NCI-H2081 treated with DMSO at 0.1 percent for 48 hours (cell line): ENCODE data around the gene DCLK1.
"Not testable (repeated sequence)": the region's sequence is repeated elsewhere in the genome, so short reads cannot be mapped to it uniquely, and the experiment has no call there.

Source experiments
- DNase-seq: peaks from one replicate; lab custom pipeline; 2025; lab: John Stamatoyannopoulos, UW

DCLK1 gene

DNA sequence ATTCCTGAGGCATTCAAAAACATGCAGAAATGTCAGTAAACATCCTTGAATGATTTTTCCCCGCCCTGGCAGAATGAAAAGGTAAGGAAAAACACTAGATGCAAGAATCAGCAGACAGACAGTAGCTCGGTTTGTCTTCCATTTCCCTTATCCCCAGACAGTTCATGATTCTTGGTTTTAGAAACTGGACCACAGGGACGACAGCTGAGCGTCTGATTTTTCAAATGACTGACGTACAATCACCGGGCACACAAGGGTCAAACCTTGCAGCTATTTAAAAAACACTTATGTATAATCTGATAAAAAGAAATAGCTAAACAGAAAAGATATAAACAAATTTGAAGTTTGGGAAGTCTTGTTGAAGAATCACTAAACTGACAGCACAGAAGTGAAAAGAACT, 47.1 kb downstream of the DCLK1 start:
- no peak for DNase-seq

DNA sequence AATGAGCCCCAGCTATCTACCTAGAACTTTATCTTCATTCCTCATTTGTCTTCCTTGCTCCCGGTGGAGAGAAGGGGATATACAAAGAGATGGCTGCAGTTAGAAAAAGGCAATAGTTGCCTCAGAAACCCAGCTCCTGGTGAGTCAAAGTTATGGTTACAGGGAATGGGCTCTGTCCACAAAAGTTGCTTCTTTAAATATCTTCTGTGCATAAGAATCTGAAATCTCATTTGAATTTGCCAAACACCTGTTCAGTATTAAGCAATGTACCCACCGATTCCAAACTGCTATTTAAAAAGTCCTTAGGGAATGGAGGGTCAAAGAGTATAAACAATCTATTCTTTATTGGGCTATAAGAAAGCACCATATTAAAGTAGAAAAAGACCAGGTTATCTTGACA, 48.4 kb downstream of the DCLK1 start:
- DNase-seq, result no peak

DNA sequence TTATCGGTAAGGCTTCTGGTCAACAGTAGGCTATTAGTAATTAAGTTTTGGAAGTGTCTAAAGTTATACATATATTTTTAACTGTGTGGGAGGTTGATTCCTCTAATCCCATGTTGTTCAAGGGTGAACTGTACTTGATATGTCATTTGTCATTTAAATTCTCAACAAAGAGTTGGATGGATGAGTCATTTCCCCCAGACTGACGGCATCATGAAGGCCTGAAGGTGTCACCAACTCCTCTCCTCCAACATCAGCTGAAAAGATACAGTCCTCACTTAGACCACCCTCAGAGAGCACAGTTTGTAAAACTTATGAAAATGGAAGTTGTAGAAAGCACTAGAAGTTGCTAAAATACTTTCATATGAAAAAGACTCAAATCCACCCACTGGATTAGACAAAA, 48.8 kb downstream of the DCLK1 start:
- no peak for DNase-seq

DNA sequence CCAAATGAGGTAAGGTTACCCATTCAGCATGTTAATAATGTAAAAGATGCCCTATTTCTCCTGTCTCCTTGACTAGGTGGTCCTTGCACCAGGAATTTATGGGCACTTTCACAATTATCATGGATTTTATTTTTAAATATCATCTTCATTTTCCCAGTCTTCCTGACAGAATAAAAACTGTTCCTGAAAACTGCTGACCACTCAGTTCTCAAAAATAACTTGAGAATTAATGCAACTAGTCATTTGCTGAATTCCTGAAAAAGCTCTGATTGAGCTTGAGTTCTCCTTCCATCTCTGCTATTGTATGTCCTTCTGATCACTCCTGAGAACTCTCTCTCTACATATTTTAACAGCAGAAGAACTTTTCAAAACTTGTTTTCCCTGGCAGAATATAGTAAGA, 55.0 kb downstream of the DCLK1 start:
- DNase-seq, result no peak

DNA sequence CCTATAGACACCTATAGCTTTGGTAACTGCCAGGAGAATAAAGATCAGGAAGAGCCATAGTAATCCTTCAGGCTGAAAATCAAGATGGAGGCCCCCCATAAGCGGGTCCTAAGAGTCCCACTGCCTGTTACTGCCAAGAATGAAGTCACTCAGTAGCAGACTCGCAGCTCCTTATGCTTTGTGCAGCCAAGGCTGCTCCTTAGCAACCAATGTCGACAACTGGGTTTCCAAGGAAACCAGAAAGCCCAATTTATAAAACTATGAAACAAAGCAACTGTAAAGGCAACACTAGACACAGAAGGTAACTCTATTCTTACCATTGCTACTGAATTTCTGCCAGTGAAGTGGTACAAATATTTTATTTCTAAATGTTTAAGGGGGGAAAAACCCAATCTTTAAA, 56.5 kb downstream of the DCLK1 start:
- no peak for DNase-seq

DNA sequence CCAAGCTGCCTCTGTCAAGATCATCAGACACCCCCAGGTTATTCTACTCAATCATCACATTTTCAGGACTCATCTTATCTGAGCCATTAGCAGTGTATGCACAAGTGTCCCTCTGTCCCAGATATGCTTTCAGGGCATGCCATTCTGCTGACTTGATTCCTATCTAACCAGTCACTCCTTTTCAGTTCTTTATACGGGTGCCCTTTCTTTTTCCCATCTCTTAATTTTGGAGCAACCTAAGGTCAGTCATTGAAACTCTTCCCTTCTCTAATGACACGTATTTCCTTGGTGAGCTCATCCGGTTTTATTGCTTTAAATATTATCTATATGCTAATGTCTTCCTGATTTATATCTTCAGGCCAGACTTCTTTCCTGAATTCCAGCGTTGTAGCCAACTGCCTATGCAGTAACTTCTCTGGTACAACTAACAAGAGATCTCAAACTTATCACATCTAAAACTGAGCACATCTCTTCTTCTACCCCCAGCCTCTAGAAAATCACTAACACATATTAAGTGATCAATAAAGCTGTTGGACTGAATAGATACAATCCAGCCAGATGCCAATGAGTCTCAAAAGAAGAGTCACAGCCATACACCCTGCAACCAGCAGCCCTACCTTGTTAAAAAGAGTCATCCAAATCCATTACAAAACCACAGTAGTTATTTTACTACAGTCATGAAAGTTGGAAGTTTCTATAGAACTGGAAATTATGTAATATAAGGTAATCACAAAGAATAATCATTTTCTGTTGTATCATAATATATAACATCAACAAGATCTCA, 58.8 kb downstream of the DCLK1 start:
- no peak for DNase-seq

DNA sequence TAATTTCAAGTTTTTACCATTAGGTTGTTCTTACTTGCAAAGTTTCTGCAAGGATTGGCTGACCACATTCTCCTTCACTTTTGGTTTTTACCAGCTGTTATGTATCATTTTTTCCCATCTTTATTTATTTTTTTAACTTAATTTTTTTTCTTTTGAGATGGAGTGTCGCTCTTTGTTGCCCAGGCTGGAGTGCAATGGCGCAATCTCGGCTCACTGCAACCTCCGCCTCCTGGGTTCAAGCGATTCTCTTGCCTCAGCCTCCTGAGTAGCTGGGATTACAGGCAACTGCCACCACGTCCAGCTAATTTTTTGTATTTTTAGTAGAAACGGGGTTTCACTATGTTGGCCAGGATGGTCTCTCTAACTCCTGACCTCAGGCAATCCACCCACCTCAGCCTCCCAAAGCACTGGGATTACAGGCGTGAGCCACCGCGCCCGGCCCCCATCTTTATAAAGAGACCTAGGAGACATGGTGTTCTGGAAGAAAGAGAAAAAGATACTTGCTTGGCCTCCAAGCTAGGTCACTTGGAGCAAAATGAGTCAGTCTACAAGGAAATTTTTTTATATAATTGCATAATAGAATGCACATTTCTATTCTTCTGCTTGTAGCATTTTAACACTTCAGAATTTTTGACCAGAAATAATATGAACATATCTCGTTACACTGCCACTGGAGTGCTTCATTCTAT, 60.5 kb downstream of the DCLK1 start:
- not testable (repeated sequence) for DNase-seq

DNA sequence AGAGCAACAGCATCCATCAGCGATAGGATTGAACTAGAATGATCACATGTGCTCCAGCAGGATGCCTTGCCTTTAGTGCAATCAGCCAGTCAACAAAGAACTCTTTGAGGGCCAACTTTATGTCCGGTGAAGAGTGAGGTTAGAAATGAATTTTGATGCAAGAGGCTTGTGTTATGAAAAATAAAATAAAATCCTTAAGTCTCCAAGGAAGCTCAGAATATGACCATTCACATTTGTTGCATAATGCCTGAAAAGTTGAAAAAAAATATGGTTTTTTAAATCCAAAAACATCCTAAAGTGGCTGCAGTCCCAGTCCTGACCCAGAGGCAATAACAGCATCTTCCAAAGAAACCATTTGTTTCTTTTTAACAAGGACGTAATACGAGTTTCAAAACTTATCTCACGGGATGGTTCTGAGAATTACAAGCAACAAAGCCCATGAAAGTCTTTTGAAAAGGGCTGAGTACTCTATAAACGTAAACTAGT, 61.3 kb downstream of the DCLK1 start:
- no peak for DNase-seq

DNA sequence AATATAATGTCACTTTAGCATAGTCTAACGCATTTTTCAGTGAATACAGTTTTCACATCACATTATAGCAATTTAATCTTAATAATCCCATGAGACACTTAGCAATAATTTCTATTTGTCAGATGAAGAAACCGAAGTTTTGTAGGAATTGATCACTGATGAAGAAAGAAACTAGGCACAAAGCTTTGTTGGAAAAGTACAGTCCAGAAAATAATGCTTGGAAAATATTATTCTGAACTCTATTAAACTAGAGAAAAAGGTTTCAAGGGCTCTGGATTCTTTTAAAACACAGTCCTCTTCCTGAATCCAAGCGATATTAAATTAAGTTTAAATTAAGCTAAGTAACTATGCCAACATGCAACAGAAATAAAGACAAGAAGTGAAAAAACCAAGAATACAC, 62.2 kb downstream of the DCLK1 start:
- no peak for DNase-seq

DNA sequence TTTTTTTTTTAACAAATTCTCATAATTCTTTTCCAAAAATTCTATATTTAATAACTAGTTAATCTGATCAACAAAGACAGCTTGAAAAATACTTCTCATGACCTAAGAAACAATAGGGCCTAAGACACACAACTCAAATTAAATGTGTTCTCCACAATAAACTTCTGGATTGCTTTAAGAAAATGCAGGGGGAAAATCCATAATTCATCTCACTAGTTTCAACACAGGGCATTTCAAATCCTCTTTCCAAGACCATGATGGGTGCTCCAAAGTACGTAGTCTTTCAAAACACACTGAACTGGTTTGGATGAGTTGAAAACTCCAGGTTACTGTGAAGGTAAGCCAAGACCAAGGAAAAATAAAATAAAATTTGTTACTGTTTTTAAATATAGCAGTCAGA, 62.6 kb downstream of the DCLK1 start:
- no peak for DNase-seq

DNA sequence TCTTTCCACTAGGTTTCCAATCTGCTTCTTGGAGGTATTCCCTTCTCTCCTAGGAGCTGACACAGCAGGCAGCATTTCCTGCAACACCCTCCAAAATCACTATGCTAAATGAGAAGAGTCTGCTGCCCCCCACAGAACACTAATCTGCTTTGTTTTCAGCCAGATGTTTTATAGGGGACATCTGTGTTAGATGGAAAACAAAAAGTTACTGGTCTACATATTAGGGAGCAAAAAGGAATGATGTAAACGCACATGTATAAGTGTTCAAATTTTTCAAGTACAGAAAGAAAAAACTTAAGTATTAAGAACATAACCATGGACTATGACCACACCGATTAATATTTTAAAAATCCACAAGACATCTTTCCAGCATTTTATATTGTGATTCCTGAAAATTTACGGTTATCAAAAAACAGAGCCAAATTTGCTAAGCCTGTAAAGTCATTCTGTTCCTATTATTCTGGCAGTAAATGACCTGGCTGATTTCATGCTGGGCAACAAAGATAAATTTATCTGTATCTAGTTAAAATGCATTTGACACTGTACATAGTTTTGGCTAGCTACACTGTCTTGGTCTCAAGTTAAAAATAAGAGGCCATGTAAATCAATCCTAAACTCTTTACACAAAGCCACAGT, 63.3 kb downstream of the DCLK1 start:
- no peak for DNase-seq

DNA sequence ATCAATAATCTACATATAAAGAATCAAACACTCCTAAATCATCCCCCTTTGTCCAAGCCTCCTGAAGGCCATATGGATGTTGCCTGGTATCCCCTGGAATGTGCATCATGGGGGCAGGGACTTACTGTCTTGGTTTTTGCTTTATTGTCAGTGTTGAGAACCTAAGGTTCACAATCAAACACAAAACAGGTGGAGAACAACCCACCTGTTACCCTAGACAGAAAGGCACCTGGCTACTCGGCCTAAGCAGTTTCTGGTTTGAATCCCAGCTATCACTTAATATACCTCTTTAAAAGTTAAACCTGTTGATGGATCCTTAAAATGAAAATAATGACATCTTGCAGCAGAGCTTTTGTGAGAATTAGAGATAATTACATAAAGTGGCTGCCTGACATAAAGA, 68.9 kb downstream of the DCLK1 start:
- DNase-seq, result no peak

DNA sequence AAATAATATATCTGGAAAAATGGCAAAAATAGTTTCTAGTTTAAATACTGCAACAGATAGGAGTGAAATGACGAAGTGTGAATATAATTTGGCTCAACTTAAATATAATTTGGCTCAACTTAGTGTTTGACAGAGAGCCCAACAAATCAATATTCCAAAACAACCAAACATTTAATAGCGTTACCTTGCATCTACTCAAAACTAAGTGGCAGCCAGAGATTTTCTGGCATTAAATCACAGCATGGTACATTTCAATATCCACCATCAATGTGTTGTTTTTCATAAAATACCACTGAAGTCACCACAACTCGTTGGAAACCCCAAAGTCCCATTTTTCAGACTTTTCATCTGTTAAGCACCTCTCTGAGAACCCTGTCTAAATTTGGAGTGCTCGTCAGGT, 69.6 kb downstream of the DCLK1 start:
- no peak for DNase-seq

DNA sequence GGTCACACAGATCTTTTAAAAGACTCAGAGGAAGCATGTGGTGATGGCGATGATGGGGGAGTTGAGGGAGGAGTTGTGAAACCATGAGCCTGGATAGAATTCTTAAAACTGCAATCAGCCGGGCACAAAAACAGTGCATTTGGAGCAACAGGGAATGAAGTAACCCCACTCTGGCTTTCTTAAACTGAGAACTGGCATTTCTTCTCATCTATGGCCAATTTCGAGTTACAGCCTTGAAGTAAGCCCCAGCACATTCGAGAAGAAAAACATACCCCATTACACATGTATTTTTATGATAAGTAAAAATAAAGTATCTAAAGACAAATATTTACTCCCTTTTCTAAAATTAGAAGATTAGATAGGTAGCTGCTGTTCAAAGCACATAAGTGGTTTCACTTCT, 70.1 kb downstream of the DCLK1 start:
- no peak for DNase-seq

DNA sequence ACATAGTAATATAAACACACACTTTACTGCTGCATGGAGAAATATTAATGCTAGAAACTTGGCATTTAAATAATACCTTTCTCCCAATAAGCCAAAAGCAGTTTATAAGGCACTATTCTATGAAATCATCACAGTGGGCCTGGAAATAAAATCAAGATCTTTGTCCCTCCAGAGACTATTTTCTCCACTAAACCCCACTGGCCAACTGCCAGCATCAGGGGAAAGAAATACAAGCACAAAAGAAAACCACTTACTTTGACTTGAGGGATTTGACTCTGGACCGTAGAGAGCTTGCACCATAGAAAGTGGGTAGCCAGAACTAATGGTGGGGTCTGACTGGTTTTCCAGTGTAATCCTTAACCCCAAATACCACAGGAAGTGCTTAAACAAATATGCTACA, 71.9 kb downstream of the DCLK1 start:
- DNase-seq, result no peak

DNA sequence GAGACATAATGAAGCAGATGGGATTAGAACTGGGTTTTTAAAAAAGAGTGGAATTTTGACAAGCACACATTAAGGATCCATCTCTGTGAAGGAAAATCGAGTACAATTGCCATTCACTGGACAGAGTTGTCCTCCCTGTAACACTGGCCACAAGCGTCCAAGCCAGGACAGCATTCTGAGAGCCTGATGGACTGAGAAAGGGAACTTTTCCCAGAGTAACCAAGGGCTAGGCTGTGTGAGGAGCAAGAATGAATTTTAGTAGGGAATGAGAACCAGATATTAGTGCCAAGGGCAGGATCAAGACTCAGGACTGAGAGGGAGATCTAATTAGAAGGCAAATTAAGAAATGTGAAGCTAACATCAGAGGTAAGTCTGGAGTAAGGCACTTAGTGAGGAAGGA, 73.1 kb downstream of the DCLK1 start:
- DNase-seq, result no peak

DNA sequence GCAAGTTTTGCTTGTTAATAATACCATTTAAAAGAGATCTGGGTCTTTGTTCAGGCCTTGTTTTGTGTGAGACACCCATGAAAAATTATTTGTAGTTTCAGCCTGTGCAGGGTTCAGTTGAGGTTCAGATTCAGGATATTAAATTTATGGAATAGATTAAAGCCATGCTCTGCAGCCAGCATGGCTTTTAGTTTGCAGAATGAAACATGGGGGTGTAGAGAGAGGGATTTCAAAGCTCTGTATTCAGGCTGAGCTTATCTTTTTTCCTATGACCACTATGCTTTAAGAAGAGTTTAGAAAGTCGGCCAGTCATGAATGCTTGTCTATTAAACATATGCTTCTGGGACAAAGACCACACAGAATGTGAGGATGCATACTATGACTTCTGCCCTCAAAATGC, 73.6 kb downstream of the DCLK1 start:
- no peak for DNase-seq

DNA sequence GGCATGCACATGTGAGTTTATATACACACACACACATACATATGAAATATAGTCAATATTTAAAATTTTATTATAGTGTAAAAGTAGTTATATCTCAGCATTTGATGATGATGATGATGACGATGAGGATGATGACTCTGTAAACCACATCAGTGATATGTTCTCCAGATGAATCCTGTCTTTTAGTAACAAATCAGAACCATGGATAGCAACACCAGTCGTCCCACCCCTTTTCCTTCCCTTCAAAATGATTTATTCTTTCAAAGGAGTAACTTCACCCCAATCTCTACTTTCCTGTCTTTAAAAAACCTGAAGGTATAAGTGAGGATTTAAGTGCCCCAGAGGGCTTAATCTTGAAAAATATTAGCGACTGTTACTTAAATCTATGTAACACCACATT, 74.1 kb downstream of the DCLK1 start:
- no peak for DNase-seq

DNA sequence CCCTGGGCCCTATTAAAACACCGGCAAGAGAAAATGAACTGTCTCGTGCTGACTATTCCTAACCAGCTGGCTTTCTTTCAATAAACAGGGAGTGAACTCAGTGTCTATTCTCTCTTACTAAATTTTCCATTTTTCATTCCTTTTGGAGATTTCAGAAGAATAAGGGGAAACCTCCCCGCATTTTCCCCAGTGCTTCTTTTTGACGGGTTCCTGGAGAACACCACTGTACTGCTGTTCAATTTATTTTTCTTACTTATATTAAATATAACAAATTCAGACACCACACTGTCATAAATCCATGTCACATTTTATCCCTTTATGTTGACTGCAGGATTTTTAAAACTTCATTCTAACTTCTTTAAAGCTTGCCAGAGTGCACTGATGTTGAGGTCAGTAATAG, 75.8 kb downstream of the DCLK1 start:
- no peak for DNase-seq

DNA sequence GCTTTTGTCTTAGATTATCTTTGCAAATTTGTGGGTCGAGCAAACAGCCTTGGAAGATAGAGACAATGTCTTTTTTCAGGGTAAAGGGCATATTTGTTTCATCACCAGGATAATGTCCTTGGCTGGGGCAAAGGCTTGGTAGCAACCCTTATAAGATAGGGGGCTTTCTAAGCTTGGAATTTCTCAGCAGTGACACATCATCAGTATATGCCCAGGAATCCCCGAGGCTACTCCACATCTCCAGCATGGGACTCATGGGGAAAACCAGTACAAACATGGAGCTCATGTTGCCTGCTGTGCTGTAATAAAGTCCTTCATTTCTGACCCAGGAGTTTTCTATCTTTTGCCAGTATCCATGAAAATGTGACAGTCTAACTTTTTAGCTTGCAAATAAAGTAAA, 77.1 kb downstream of the DCLK1 start:
- DNase-seq, result no peak

DNA sequence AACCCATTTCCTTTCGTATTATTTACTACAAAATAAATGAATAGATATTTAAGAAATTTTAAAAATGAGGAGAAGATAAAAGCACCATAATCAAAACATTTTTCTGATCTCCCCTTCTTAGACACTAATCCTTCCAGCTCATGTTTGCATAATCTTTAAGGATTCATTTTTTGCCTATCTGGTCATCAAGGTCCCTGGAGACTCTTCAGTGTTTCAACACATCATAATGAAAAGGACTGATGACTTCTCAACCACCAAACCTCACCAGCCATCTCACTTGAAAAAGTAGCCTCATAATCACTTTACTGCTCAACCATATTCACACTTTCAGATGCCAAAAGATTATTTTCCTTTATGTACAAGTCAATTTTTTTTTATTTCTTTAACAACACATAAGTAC, 80.1 kb downstream of the DCLK1 start:
- no peak for DNase-seq

DNA sequence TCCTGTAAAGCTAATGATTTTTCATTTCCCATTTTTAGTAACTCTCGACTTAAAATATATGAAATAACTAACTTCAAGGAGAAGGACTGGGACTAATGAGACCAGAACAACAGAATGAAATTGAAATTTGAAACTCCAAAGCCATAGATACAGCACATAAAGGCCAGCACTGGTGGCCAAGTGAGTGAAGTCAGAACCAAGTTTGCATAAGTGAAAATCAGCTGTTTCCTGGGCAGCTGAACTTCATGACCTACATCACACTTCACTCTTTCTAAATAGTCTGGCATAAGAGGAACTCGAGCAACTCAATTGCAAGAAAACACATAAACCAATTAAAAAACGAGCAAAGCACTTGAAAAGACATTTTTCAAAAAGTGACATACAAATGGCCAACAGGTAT, 84.5 kb downstream of the DCLK1 start:
- DNase-seq, result no peak
